SKM-1 (cell line): ENCODE results near the gene ZNF486.
"Not testable (repeated sequence)": the region's sequence is repeated elsewhere in the genome, so short reads cannot be mapped to it uniquely, and the experiment has no call there.

ENCODE experiments used
- DNase-seq: peaks from one replicate; lab custom pipeline; 2025; ENCODE audit not compliant: unreplicated experiment; lab: John Stamatoyannopoulos, UW

ZNF486 gene

DNA sequence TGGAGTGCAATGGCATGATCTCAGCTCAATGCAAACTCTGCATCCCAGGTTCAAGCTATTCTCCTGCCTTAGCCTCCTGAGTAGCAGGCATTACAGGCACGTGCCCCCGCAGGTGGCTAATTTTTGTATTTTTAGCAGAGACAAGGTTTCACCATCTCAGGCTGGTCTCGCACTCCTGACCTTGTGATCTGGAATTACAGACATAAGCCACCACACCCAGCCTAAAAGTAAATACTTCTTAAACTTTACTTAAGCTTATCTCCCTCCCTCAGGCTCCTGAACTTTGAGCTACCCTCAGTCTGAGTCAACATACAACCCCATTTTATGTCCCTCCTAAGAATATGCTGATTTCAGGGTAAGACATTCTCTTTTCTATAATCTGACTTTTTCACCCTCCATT lies 66.1 kb downstream of the ZNF486 start:
- DNase-seq, result no peak

DNA sequence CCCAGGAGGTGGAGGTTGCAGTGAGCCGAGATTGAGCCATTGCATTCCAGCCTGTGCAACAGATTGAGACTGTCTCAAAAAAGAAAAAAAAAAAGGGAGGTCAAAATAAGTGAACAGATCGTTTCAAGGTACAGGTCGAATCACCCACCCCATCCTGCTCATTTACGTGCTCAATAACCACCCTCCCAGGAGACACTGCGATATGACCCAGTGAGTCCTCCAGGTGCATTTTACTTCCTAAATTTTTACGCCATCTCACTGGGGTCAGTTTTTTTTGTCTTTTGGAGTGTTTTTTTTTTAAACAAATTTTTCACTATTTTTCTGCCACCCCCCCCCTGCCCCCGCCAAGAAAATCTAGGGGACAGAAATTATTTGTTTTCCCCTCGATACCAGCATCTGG lies 68.1 kb downstream of the ZNF486 start:
- no peak for DNase-seq

DNA sequence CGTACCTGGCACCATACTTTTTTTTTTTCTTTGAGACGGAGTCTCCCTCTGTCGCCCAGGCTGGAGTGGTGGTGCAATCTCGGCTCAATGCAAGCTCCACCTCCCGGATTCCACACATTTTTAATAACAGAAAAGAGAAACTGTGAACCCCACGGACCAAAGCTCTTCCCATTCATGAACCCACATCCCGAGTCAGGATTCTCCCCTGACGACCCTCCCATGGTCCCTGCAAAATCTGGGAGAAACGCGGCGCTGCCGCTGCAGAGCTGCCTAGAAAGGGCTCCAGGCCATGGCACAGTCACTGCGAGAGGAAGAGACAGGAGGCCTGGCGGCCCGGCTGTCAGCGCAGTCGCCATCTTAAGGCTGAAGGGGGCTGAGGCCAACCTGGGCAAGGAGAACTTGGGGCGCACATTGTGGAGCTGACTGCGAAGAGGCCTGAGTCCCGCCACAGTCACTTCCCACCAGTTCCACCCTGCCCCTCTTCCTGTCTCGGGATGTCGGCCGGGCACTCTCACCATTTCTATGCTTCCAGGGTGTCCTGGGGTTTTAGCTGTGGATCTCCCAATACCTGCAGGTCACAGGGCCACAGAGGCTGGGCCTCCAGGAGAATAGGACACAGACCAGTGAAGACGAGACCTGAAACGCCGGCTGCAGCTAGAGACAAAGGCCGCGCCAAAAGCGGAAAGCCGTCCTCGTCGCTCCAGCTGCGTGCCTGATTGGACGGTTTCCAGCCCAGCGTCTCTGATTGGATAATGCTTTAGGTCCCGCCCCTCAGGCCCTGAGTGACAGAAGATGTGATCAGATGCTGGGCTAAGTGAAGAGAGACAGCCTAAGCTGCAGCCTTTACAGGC lies 71.0 kb downstream of the ZNF486 start:
- DNase-seq, result no peak

DNA sequence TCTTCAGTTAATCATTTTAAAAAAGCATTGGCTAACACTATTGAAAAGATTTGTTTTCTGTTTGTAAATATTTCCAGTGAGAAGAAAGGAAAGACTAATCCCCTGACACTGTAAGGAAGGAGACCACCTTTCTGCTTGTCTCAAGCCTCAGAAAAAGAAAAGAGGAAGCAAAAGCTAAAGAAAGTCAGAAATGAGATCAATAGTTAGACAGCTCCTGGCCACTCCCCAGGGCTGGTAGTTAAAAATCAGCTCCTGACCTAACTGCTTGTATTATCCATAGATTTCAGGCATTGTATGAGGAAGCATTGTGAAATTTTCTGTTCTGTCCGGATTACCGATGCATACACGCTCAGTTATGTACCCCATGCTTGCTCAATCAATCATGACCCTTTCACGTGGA lies 76.6 kb downstream of the ZNF486 start:
- DNase-seq, result no peak

DNA sequence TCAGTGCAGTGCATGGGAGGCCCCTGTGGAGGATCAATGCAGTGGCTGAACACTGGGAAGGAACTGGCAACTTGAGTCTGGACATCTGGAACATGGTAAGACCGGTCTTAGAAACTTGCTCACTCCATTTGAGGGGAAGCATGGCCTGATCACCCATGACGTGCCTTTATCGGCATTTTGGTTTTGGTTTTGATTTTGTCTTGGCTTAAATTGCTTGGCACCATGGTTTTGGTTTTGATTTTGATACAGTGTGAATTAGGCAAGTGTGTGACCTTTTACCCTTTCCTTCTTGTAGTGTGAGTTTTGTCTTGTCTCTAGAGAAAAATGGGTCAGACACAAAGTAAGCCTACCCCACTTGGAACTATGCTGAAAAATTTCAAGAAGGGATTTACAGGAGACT lies 77.3 kb downstream of the ZNF486 start:
- no peak for DNase-seq

DNA sequence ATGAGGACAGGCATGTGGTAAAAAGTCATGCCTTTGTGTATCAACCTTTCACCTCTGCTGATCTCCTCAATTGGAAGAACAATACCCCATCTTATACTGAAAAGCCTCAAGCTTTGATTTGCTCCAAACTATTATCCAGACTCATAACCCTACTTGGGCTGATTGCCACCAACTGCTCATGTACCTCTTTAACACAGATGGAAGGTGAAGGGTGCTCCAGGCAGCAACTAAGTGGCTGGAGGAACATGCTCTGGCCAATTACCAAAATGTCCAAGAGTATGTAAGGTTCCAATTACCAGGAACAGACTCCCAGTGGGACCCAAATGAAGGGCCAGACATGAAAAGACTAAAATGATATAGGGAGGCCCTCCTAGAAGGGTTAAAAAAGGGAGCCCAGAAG lies 78.3 kb downstream of the ZNF486 start:
- DNase-seq, result no peak

DNA sequence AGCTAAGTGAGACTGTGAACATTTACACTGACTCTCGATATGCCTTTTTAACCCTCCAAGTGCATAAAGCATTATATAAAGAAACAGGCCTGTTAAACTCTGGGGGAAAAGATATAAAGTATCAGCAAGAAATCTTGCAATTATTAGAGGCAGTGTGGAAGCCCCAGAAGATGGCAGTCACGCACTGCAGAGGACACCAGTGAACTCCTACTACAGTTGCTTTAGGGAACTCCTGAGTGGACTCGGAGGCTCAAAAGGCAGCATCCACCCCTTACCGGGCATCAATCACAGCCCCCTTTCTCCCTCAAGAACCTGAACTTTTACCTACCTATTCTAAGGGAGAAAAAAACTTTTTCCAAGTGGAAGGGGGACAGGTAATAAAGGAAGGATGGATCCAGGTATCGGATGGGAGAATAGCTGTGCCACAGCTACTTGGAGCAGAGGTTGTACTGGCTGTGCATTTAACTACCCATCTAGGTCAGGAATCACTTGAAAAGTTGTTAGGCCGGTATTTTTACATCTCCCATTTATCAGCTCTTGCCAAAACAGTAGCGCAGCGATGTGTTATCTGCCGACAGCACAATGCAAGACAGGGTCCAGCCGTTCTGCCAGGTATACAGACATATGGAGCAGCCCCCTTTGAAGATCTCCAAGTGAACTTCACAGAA lies 80.1 kb downstream of the ZNF486 start:
- no peak for DNase-seq

DNA sequence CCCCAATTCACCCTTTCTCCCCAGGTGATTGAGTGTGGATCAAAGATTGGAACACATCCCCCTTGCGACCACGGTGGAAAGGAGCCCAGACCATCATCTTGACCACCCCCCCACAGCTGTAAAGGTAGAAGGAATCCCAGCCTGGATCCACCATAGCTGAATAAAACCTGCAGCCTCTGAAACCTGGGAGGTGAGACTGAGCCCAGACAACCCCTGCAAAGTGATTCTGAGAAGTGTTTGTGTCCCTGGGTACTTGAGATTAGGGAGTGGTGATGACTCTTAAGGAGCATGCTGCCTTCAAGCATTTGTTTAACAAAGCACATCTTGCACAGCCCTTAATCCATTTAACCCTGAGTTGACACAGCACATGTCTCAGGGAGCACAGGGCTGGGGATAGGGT lies 81.2 kb downstream of the ZNF486 start:
- DNase-seq, result not testable (repeated sequence)
